ENCODE results near the gene DPYD.

- TF ChIP-seq EZH2 (optimal IDR thresholded peaks at IDR 0.05; ENCODE audit: low read depth, low read length) (no peak), CTCF (IDR thresholded peaks at IDR 0.05; ENCODE audit: low read length) (no peak)
Observed at GRCh38 chr1:97163591-97164275, 757.1 kb downstream of the DPYD start.
